HG03097 (cell line): ENCODE data around the gene MGP.

Source experiments
- ATAC-seq: cut with Tn5 transposase; IDR thresholded peaks from one replicate; pipeline ENCODE4 v1.9.1; 2021; ENCODE audit not compliant: unreplicated experiment, low FRiP score

MGP gene

GRCh38 chr12:14903386-14904098, 17.9 kb upstream of the MGP start:
- ATAC-seq = no peak

GRCh38 chr12:14902465-14902864, 16.8 kb upstream of the MGP start:
- no peak for ATAC-seq

GRCh38 chr12:14901228-14901562, 15.5 kb upstream of the MGP start:
- no peak for ATAC-seq

GRCh38 chr12:14900521-14901227, 15.0 kb upstream of the MGP start:
- no peak for ATAC-seq

- no peak for ATAC-seq
These were observed 11.0 kb upstream of the MGP start for GRCh38 chr12:14896521-14897169.

GRCh38 chr12:14893506-14894250, 8.0 kb upstream of the MGP start:
- ATAC-seq = no peak

- no peak for ATAC-seq
These were observed 7.3 kb upstream of the MGP start for GRCh38 chr12:14892726-14893505.

- ATAC-seq = no peak
These were observed 5.0 kb upstream of the MGP start for GRCh38 chr12:14890701-14891100.

- no peak for ATAC-seq
These were observed 617 bp upstream of the MGP start for GRCh38 chr12:14886271-14886670.

GRCh38 chr12:14884458-14884878, 1.2 kb downstream of the MGP start:
- peak; percentile 99 for ATAC-seq

- ATAC-seq = no peak
These were observed 2.0 kb downstream of the MGP start for GRCh38 chr12:14883686-14884085.

GRCh38 chr12:14880890-14881453, 4.7 kb downstream of the MGP start:
- no peak for ATAC-seq

- no peak for ATAC-seq
These were observed 6.3 kb downstream of the MGP start for GRCh38 chr12:14879222-14879933.

- ATAC-seq = no peak
These were observed 7.2 kb downstream of the MGP start for GRCh38 chr12:14878488-14878887.

- ATAC-seq = no peak
These were observed 8.8 kb downstream of the MGP start for GRCh38 chr12:14876833-14877232.

- ATAC-seq = no peak
These were observed 10.8 kb downstream of the MGP start for GRCh38 chr12:14874882-14875281.

- no peak for ATAC-seq
These were observed 12.0 kb downstream of the MGP start for GRCh38 chr12:14873440-14874185.

- no peak for ATAC-seq
These were observed 13.8 kb downstream of the MGP start for GRCh38 chr12:14871886-14872285.

- ATAC-seq = no peak
These were observed 14.4 kb downstream of the MGP start for GRCh38 chr12:14871247-14871646.
